Measurements from ENCODE around the gene SDC4. TPM values are rescaled to one million over a fixed set of nuclear protein-coding genes. Genes with fewer than 3 reads are reported as not detected.

SDC4 gene
- total and polyA plus RNA-seq, 9 of the 15 experiments (the other 6 are each of a cell fraction or from before 2014, with no cell fraction given) = 2.1 to 10.7 (median 6.3) TPM

DNA sequence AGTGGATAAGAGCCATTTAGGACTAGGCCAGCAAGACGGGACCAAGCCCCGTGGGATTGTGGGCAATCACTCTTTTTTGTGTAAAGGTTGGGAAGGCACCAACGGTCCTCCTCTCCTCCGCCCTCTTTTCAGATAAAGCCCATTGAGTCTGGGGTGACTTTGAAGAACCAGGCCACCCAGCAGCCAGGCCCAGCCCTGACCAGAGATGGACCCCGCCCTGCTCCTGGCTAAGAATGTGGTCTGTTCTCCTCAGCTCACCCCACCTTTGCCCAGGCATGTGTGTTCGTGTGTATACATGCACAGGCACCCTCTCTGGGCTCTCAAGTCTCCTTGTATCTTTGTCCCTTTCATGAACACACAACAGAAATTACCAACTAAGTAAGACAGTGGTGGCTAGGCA, 9.1 kb downstream of the SDC4 start (continued):
- TF ChIP-seq PRPF4 (IDR thresholded peaks at IDR 0.05; ENCODE audit: insufficient read depth, low read depth, low read length, poor library complexity, severe bottlenecking) = no peak
- TF ChIP-seq HMBOX1 (IDR thresholded peaks at IDR 0.05) = no peak
- peak; percentile 54 for TF ChIP-seq ESRRA (IDR thresholded peaks at IDR 0.05; ENCODE audit: borderline replicate concordance, low read depth)
- TF ChIP-seq TCF15 (CRISPR knock-in tag; IDR thresholded peaks at IDR 0.05) = no peak
- no peak for TF ChIP-seq POLR3G (IDR thresholded peaks at IDR 0.05; ENCODE audit: extremely low read depth, insufficient read length, insufficient replicate concordance)
- 0 out of 2 replicates have a peak, but pooled peaks have one; percentile 17 for TF ChIP-seq CXXC5 (CRISPR knock-in tag; IDR thresholded peaks at IDR 0.05)
- TF ChIP-seq STAT5B (CRISPR knock-in tag; IDR thresholded peaks at IDR 0.05) = no peak
- TF ChIP-seq, protein P1, sequence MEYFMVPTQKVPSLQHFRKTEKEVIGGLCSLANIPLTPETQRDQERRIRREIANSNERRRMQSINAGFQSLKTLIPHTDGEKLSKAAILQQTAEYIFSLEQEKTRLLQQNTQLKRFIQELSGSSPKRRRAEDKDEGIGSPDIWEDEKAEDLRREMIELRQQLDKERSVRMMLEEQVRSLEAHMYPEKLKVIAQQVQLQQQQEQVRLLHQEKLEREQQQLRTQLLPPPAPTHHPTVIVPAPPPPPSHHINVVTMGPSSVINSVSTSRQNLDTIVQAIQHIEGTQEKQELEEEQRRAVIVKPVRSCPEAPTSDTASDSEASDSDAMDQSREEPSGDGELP (CRISPR knock-in tag; IDR thresholded peaks at IDR 0.05; ENCODE audit: borderline replicate concordance) = no peak
- TF ChIP-seq, protein P2, sequence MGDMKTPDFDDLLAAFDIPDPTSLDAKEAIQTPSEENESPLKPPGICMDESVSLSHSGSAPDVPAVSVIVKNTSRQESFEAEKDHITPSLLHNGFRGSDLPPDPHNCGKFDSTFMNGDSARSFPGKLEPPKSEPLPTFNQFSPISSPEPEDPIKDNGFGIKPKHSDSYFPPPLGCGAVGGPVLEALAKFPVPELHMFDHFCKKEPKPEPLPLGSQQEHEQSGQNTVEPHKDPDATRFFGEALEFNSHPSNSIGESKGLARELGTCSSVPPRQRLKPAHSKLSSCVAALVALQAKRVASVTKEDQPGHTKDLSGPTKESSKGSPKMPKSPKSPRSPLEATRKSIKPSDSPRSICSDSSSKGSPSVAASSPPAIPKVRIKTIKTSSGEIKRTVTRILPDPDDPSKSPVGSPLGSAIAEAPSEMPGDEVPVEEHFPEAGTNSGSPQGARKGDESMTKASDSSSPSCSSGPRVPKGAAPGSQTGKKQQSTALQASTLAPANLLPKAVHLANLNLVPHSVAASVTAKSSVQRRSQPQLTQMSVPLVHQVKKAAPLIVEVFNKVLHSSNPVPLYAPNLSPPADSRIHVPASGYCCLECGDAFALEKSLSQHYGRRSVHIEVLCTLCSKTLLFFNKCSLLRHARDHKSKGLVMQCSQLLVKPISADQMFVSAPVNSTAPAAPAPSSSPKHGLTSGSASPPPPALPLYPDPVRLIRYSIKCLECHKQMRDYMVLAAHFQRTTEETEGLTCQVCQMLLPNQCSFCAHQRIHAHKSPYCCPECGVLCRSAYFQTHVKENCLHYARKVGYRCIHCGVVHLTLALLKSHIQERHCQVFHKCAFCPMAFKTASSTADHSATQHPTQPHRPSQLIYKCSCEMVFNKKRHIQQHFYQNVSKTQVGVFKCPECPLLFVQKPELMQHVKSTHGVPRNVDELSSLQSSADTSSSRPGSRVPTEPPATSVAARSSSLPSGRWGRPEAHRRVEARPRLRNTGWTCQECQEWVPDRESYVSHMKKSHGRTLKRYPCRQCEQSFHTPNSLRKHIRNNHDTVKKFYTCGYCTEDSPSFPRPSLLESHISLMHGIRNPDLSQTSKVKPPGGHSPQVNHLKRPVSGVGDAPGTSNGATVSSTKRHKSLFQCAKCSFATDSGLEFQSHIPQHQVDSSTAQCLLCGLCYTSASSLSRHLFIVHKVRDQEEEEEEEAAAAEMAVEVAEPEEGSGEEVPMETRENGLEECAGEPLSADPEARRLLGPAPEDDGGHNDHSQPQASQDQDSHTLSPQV (IDR thresholded peaks at IDR 0.05) = peak; percentile 78
- no peak for TF ChIP-seq LARP7 (IDR thresholded peaks at IDR 0.05)
- no peak for TF ChIP-seq FOS (IDR thresholded peaks at IDR 0.05; ENCODE audit: extremely low read depth, insufficient read length)
- 0 out of 2 replicates have a peak, but pooled peaks have one; percentile 33 for TF ChIP-seq DMBX1 (CRISPR knock-in tag; IDR thresholded peaks at IDR 0.05; ENCODE audit: borderline replicate concordance)
- no peak for TF ChIP-seq ZNF444 (CRISPR knock-in tag; IDR thresholded peaks at IDR 0.05)

Data from K562 (cell line).